HEK293 (cell line): Measurements from ENCODE around the gene BLM.

Experiments used
- REPIN1 ChIP-seq: fragments of 450-650 bp; formaldehyde crosslinking; IDR thresholded peaks from 2 replicates; pipeline ENCODE4 v1.5.1; 2017; ENCODE audit warnings: missing biosample characterization, missing genetic modification characterization, low read depth
- TCF7L2 ChIP-seq: IDR thresholded peaks from 2 replicates; pipeline ENCODE4 v1.6.1; 2011; ENCODE audit warnings: low read depth, mild to moderate bottlenecking, inconsistent platforms, low read length, moderate library complexity, borderline replicate concordance
- ZBTB1 ChIP-seq: fragments of 450-650 bp; formaldehyde crosslinking; IDR thresholded peaks from 2 replicates; pipeline ENCODE4 v1.5.1; 2016; ENCODE audit warnings: missing biosample characterization, missing genetic modification characterization
- ZBTB21 ChIP-seq: fragments of 450-650 bp; formaldehyde crosslinking; IDR thresholded peaks from 2 replicates; pipeline ENCODE4 v1.5.1; 2017; ENCODE audit warnings: missing biosample characterization, missing genetic modification characterization
- ZBTB8A ChIP-seq: fragments of 450-650 bp; formaldehyde crosslinking; IDR thresholded peaks from 2 replicates; pipeline ENCODE4 v1.5.1; 2016; ENCODE audit warnings: missing biosample characterization, missing genetic modification characterization
- ZNF174 ChIP-seq: fragments of 450-650 bp; formaldehyde crosslinking; IDR thresholded peaks from 2 replicates; pipeline ENCODE4 v1.5.0; 2017; ENCODE audit warnings: missing biosample characterization, mild to moderate bottlenecking, missing genetic modification characterization
- ZNF629 ChIP-seq: fragments of 450-650 bp; formaldehyde crosslinking; IDR thresholded peaks from 2 replicates; pipeline ENCODE4 v1.5.1; 2017; ENCODE audit warnings: missing biosample characterization, missing genetic modification characterization
- TF ChIP-seq, protein P1 (sequence below): fragments of 450-650 bp; IDR thresholded peaks from 2 replicates; pipeline ENCODE4 v1.5.1; 2018; ENCODE audit warnings: missing biosample characterization, missing genetic modification characterization
- TF ChIP-seq, protein P2 (sequence below): fragments of 450-650 bp; formaldehyde crosslinking; IDR thresholded peaks from 2 replicates; pipeline ENCODE4 v1.5.1; 2016; ENCODE audit warnings: missing biosample characterization, missing genetic modification characterization
- TF ChIP-seq, protein P3 (sequence below): fragments of 450-650 bp; formaldehyde crosslinking; IDR thresholded peaks from 2 replicates; pipeline ENCODE4 v1.5.1; 2016; ENCODE audit warnings: missing biosample characterization, missing genetic modification characterization
- TF ChIP-seq, protein P4 (sequence below): fragments of 450-650 bp; formaldehyde crosslinking; IDR thresholded peaks from 2 replicates; pipeline ENCODE4 v1.5.1; 2016; ENCODE audit warnings: missing biosample characterization, missing genetic modification characterization
- TF ChIP-seq, protein P5 (sequence below): fragments of 450-650 bp; formaldehyde crosslinking; IDR thresholded peaks from 2 replicates; pipeline ENCODE4 v1.5.1; 2016; ENCODE audit warnings: missing biosample characterization, missing genetic modification characterization
- TF ChIP-seq, protein P6 (sequence below): fragments of 450-650 bp; formaldehyde crosslinking; IDR thresholded peaks from 2 replicates; pipeline ENCODE4 v1.5.1; 2016; ENCODE audit warnings: missing biosample characterization, missing genetic modification characterization

DNA sequence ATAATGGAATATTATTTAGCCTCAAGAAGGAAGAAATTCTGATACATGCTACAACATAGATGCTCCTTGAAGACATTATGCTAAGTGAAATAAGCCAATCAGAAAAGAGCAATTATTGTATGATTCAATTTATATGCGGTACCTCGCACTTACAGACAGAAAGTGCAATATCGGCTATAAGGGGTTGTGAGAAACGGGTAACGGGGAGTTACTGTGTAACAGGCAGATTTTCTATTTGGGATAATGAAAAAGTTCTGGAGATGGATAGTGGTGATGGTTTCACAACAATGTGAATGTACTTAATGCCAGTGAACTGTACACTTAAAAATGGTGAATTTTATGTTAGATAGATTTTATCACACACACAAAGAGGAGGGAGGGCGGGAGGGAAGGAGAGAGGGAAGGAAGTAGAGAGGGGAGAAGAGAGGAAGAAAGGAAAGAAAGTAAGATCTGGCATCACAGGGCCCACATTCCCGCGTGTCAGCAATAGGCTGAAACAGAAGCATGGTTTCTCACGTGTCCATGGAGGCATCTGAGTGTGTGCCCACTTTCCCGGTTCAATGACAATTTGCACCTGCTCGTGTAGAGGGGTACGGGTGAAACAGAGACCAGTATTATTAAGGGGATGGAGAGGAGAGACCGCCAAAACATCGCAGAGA, 700 bp upstream of the BLM start:
- TF ChIP-seq REPIN1 (tag by site-specific recombination) (no peak), ZNF174 (no peak), TCF7L2 (no peak), ZBTB1 (no peak), ZNF629 (no peak), ZBTB8A (no peak; the same call in 1 of the 2 replicates), ZBTB21 (tag by site-specific recombination) (0 out of 2 replicates have a peak, but pooled peaks have one; percentile 24)
- TF ChIP-seq, protein P1, sequence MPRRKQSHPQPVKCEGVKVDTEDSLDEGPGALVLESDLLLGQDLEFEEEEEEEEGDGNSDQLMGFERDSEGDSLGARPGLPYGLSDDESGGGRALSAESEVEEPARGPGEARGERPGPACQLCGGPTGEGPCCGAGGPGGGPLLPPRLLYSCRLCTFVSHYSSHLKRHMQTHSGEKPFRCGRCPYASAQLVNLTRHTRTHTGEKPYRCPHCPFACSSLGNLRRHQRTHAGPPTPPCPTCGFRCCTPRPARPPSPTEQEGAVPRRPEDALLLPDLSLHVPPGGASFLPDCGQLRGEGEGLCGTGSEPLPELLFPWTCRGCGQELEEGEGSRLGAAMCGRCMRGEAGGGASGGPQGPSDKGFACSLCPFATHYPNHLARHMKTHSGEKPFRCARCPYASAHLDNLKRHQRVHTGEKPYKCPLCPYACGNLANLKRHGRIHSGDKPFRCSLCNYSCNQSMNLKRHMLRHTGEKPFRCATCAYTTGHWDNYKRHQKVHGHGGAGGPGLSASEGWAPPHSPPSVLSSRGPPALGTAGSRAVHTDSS: no peak
- TF ChIP-seq, protein P2, sequence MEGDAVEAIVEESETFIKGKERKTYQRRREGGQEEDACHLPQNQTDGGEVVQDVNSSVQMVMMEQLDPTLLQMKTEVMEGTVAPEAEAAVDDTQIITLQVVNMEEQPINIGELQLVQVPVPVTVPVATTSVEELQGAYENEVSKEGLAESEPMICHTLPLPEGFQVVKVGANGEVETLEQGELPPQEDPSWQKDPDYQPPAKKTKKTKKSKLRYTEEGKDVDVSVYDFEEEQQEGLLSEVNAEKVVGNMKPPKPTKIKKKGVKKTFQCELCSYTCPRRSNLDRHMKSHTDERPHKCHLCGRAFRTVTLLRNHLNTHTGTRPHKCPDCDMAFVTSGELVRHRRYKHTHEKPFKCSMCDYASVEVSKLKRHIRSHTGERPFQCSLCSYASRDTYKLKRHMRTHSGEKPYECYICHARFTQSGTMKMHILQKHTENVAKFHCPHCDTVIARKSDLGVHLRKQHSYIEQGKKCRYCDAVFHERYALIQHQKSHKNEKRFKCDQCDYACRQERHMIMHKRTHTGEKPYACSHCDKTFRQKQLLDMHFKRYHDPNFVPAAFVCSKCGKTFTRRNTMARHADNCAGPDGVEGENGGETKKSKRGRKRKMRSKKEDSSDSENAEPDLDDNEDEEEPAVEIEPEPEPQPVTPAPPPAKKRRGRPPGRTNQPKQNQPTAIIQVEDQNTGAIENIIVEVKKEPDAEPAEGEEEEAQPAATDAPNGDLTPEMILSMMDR (tag by site-specific recombination): no peak
- TF ChIP-seq, protein P3, sequence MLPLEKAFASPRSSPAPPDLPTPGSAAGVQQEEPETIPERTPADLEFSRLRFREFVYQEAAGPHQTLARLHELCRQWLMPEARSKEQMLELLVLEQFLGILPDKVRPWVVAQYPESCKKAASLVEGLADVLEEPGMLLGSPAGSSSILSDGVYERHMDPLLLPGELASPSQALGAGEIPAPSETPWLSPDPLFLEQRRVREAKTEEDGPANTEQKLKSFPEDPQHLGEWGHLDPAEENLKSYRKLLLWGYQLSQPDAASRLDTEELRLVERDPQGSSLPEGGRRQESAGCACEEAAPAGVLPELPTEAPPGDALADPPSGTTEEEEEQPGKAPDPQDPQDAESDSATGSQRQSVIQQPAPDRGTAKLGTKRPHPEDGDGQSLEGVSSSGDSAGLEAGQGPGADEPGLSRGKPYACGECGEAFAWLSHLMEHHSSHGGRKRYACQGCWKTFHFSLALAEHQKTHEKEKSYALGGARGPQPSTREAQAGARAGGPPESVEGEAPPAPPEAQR (tag by site-specific recombination): no peak
- TF ChIP-seq, protein P4, sequence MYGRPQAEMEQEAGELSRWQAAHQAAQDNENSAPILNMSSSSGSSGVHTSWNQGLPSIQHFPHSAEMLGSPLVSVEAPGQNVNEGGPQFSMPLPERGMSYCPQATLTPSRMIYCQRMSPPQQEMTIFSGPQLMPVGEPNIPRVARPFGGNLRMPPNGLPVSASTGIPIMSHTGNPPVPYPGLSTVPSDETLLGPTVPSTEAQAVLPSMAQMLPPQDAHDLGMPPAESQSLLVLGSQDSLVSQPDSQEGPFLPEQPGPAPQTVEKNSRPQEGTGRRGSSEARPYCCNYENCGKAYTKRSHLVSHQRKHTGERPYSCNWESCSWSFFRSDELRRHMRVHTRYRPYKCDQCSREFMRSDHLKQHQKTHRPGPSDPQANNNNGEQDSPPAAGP (tag by site-specific recombination): no peak
- TF ChIP-seq, protein P5, sequence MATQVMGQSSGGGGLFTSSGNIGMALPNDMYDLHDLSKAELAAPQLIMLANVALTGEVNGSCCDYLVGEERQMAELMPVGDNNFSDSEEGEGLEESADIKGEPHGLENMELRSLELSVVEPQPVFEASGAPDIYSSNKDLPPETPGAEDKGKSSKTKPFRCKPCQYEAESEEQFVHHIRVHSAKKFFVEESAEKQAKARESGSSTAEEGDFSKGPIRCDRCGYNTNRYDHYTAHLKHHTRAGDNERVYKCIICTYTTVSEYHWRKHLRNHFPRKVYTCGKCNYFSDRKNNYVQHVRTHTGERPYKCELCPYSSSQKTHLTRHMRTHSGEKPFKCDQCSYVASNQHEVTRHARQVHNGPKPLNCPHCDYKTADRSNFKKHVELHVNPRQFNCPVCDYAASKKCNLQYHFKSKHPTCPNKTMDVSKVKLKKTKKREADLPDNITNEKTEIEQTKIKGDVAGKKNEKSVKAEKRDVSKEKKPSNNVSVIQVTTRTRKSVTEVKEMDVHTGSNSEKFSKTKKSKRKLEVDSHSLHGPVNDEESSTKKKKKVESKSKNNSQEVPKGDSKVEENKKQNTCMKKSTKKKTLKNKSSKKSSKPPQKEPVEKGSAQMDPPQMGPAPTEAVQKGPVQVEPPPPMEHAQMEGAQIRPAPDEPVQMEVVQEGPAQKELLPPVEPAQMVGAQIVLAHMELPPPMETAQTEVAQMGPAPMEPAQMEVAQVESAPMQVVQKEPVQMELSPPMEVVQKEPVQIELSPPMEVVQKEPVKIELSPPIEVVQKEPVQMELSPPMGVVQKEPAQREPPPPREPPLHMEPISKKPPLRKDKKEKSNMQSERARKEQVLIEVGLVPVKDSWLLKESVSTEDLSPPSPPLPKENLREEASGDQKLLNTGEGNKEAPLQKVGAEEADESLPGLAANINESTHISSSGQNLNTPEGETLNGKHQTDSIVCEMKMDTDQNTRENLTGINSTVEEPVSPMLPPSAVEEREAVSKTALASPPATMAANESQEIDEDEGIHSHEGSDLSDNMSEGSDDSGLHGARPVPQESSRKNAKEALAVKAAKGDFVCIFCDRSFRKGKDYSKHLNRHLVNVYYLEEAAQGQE (tag by site-specific recombination): no peak
- TF ChIP-seq, protein P6, sequence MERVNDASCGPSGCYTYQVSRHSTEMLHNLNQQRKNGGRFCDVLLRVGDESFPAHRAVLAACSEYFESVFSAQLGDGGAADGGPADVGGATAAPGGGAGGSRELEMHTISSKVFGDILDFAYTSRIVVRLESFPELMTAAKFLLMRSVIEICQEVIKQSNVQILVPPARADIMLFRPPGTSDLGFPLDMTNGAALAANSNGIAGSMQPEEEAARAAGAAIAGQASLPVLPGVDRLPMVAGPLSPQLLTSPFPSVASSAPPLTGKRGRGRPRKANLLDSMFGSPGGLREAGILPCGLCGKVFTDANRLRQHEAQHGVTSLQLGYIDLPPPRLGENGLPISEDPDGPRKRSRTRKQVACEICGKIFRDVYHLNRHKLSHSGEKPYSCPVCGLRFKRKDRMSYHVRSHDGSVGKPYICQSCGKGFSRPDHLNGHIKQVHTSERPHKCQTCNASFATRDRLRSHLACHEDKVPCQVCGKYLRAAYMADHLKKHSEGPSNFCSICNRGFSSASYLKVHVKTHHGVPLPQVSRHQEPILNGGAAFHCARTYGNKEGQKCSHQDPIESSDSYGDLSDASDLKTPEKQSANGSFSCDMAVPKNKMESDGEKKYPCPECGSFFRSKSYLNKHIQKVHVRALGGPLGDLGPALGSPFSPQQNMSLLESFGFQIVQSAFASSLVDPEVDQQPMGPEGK: no peak
